Activated naive CD4-positive, alpha-beta T cell treated with anti-CD3 and anti-CD28 coated beads, Interleukin-2, amount 50 U/mL, for 16 hours (primary cell): ENCODE data around the gene PATJ.
"Not testable (repeated sequence)": the region's sequence is repeated elsewhere in the genome, so short reads cannot be mapped to it uniquely, and the experiment has no call there.

Experiments used
- DNase-seq: peaks from one replicate; pipeline ENCODE4 v3.0.0-alpha.2; 2020

Gene PATJ

GRCh38 chr1:62185233-62185632, 443.0 kb downstream of the PATJ start:
- DNase-seq: not testable (repeated sequence)

- DNase-seq: no peak
These were observed 443.4 kb downstream of the PATJ start for GRCh38 chr1:62185677-62186076.

- DNase-seq: no peak
These were observed 445.3 kb downstream of the PATJ start for GRCh38 chr1:62187548-62187947.

- no peak for DNase-seq
These were observed 445.8 kb downstream of the PATJ start for GRCh38 chr1:62188111-62188510.

- no peak for DNase-seq
These were observed 452.6 kb downstream of the PATJ start, which contains the start of gene L1TD1 for GRCh38 chr1:62194651-62195544. TSS of gene L1TD1 (plus strand) at chr1:62194849. CDS start at chr1:62206629, 11,780 bp downstream.

GRCh38 chr1:62196086-62196690, 453.9 kb downstream of the PATJ start:
- DNase-seq: no peak

- no peak for DNase-seq
These were observed 455.9 kb downstream of the PATJ start for GRCh38 chr1:62198069-62198780.

- no peak for DNase-seq
These were observed 456.5 kb downstream of the PATJ start for GRCh38 chr1:62198781-62199125.

- no peak for DNase-seq
These were observed 464.9 kb downstream of the PATJ start for GRCh38 chr1:62207187-62207586.

GRCh38 chr1:62208087-62208486, 465.8 kb downstream of the PATJ start:
- DNase-seq: no peak

GRCh38 chr1:62208970-62209369, 466.7 kb downstream of the PATJ start:
- DNase-seq: no peak

GRCh38 chr1:62209931-62210595, 467.8 kb downstream of the PATJ start:
- no peak for DNase-seq

- no peak for DNase-seq
These were observed 468.7 kb downstream of the PATJ start for GRCh38 chr1:62210960-62211359.

GRCh38 chr1:62212411-62212810, 470.1 kb downstream of the PATJ start:
- DNase-seq: no peak

GRCh38 chr1:62213075-62213914, 471.0 kb downstream of the PATJ start:
- no peak for DNase-seq

GRCh38 chr1:62218604-62219003, 476.3 kb downstream of the PATJ start:
- no peak for DNase-seq

- DNase-seq: not testable (repeated sequence)
These were observed 478.2 kb downstream of the PATJ start for GRCh38 chr1:62220456-62220855.

GRCh38 chr1:62221171-62221570, 478.9 kb downstream of the PATJ start:
- no peak for DNase-seq

GRCh38 chr1:62222321-62222720, 480.0 kb downstream of the PATJ start:
- no peak for DNase-seq

GRCh38 chr1:62224182-62224581, 481.9 kb downstream of the PATJ start:
- no peak for DNase-seq

GRCh38 chr1:62227496-62227895, 485.2 kb downstream of the PATJ start:
- DNase-seq: no peak
